ENCODE measurements around the gene PASK.

The PASK gene

DNA sequence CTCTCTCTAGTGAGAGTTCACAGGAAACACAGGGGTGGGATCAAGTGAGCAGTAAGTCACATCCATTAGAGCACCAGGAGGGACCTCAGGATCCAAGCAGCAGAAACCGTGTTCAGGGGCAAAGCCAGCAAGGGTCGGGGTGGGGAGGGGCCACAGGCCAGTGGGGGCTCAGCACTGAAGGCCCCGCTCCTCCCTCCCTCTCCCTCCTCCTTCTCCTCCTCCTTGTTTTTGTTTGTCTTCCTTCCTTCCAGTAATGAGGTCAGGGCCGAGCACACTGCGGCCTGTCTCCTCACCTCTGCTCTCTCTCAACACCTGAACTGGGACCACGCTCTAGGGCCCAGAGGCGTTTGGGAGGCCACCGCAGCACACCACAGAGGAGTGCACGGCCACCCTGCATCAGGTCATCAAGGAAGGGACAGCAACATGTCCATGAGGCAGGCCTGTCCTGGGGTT lies 68.1 kb downstream of the PASK start:
- no peak overlapping the region for H3K4me3 ChIP-seq (ENCODE audit: severe bottlenecking)
- DNase-seq (ENCODE audit: low spot score) (no peak), ATAC-seq (ENCODE audit: low read depth) (peak; percentile 22; the same call in 1 of the 3 replicates)
- no peaks in the 10 kb centered on the region for H3K27me3 ChIP-seq (ENCODE audit: insufficient read depth, poor library complexity, severe bottlenecking)
- H3K4me1 ChIP-seq (ENCODE audit: insufficient read depth, poor library complexity, severe bottlenecking) = no peaks in the 10 kb centered on the region
- no peak for TF ChIP-seq CTCF (IDR thresholded peaks at IDR 0.05; ENCODE audit: poor library complexity, severe bottlenecking)
- H3K27ac ChIP-seq (ENCODE audit: poor library complexity, severe bottlenecking) = no peak overlapping the region
- no peaks in the 10 kb centered on the region for H3K9me3 ChIP-seq (ENCODE audit: severe bottlenecking)
- H3K36me3 ChIP-seq (ENCODE audit: low read depth) = 0 out of 2 replicates have a peak, but pooled peaks cover 3% of the 10 kb centered on the region

DNA sequence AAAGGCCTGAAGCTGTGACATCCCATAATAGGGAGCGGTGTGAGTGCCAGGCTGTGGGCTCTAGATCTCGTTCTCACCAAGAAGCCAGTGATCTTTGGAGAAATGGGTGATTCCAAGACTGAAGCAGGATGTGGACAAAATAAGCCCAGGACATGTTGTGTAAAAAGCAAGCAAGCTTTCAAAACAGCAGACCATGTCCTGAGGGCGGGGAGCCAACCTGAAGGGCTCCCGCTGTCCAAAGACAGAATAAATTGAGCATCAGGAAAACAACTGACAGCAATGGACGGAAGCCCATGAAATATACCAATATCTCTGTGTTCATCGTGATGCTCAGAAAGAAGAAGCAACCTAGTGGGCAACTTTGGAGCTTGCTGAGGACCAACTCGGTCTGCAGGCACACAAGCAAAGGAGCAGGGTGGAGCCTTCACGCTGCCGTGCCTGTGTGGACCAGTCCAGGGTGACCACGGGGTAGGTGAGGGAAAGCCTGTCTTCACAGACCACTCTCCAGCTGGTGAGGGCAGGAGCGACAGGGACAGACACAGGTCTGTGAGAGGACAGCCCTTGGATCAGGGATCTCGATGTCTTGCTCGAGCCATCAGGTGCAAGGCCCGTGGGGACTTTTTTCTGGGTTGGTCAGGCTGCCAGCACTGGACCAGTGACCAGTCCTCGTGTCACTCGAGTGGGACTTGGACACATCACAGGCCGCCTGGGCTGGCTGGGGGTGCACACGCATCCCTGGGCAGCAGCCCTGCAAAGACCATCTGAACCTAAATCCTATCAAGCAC lies 68.7 kb downstream of the PASK start:
- DNase-seq (ENCODE audit: low spot score) = no peak
- H3K4me1 ChIP-seq (ENCODE audit: insufficient read depth, poor library complexity, severe bottlenecking) = no peaks in the 10 kb centered on the region
- no peak overlapping the region for H3K27ac ChIP-seq (ENCODE audit: poor library complexity, severe bottlenecking)

GRCh38 chr2:241074901-241075540 lies 74.3 kb downstream of the PASK start:
- no peaks in the 10 kb centered on the region for H3K4me1 ChIP-seq (ENCODE audit: insufficient read depth, poor library complexity, severe bottlenecking)
- DNase-seq (ENCODE audit: low spot score) (no peak), ATAC-seq (ENCODE audit: low read depth) (no peak)
- no peak overlapping the region for H3K4me3 ChIP-seq (ENCODE audit: severe bottlenecking)
- no peaks in the 10 kb centered on the region for H3K36me3 ChIP-seq (ENCODE audit: low read depth)
- no peak for TF ChIP-seq CTCF (IDR thresholded peaks at IDR 0.05; ENCODE audit: poor library complexity, severe bottlenecking)
- no peaks in the 10 kb centered on the region for H3K27me3 ChIP-seq (ENCODE audit: insufficient read depth, poor library complexity, severe bottlenecking)
- no peaks in the 10 kb centered on the region for H3K9me3 ChIP-seq (ENCODE audit: severe bottlenecking)
- H3K27ac ChIP-seq (ENCODE audit: poor library complexity, severe bottlenecking) = no peak overlapping the region

More for the DNA sequence above, 68.7 kb downstream of the PASK start:
- Histone ChIP-seq H3K36me3 (ENCODE audit: low read depth) (0 out of 2 replicates have a peak, but pooled peaks cover 3% of the 10 kb centered on the region), H3K27me3 (ENCODE audit: insufficient read depth, poor library complexity, severe bottlenecking) (no peaks in the 10 kb centered on the region), H3K4me3 (ENCODE audit: severe bottlenecking) (no peak overlapping the region), H3K9me3 (ENCODE audit: severe bottlenecking) (no peaks in the 10 kb centered on the region)
- no peak for TF ChIP-seq CTCF (IDR thresholded peaks at IDR 0.05; ENCODE audit: poor library complexity, severe bottlenecking)
- ATAC-seq (ENCODE audit: low read depth) = no peak

- Histone ChIP-seq H3K27ac (ENCODE audit: poor library complexity, severe bottlenecking) (no peak overlapping the region), H3K9me3 (ENCODE audit: severe bottlenecking) (no peaks in the 10 kb centered on the region), H3K27me3 (ENCODE audit: insufficient read depth, poor library complexity, severe bottlenecking) (no peaks in the 10 kb centered on the region), H3K4me1 (ENCODE audit: insufficient read depth, poor library complexity, severe bottlenecking) (no peaks in the 10 kb centered on the region), H3K4me3 (ENCODE audit: severe bottlenecking) (no peak overlapping the region), H3K36me3 (ENCODE audit: low read depth) (no peaks in the 10 kb centered on the region)
- DNase-seq (ENCODE audit: low spot score) = no peak
- no peak for TF ChIP-seq CTCF (IDR thresholded peaks at IDR 0.05; ENCODE audit: poor library complexity, severe bottlenecking)
- no peak for ATAC-seq (ENCODE audit: low read depth)
Measured at GRCh38 chr2:241074065-241074818, 75.0 kb downstream of the PASK start.
